Endothelial cell of umbilical vein (primary cell): Measurements from ENCODE around the gene EIF2S2. TPM values are rescaled to one million over a fixed set of nuclear protein-coding genes. Genes with fewer than 3 reads are reported as not detected.

Source experiments
- BruUV-seq: library from RNA; stranded (reverse); fragments of 400-500 nt; replicated peaks from 2 replicates; lab custom pipeline; 2021; lab: Mats Ljungman, UMichigan
- CTCF ChIA-PET: fragments of 300-600, 350-600 bp; sonication (Branson Sonifier 250); formaldehyde crosslinking; loops from one replicate; lab custom pipeline; 2021; ENCODE audit warnings: antibody characterized with exemption, inconsistent platforms; lab: Charles Lee
- POLR2A ChIA-PET: fragments of 300-600, 350-600 bp; sonication (Branson Sonifier 250); formaldehyde crosslinking; loops from one replicate; lab custom pipeline; 2021; ENCODE audit warnings: antibody characterized with exemption, inconsistent platforms; lab: Charles Lee
- DNase-seq: peaks from one replicate; pipeline ENCODE4 v3.0.0-alpha.2; 2011; ENCODE audit warnings: low read depth, low spot score
- FAIRE-seq: peaks from 2 replicates; lab custom pipeline; 2011; peaks lifted over from hg19 to GRCh38; lab: Jason Lieb, UNC
- H2AFZ ChIP-seq: 2 replicates; pipeline ENCODE4 v1.6.0; 2012; ENCODE audit warnings: low read depth, low read length, control low read depth, inconsistent platforms
- H3K27ac ChIP-seq: 2 replicates; pipeline ENCODE4 v1.5.1; 2011; ENCODE audit warnings: low read depth, mild to moderate bottlenecking, control low read depth, low read length, moderate library complexity; ENCODE audit not compliant: insufficient read depth
- H3K27me3 ChIP-seq, 2 experiments: 2 replicates each; pipeline versions ENCODE4 v1.6.0 to v1.6.1; 2011; ENCODE audit warnings: low read length in 2 of 2, mixed read lengths in 1 of 2; ENCODE audit not compliant: control insufficient read depth in 2 of 2, insufficient read depth in 2 of 2
- H3K36me3 ChIP-seq, 2 experiments: 2 replicates in 1 of 2; 3 replicates in 1 of 2; pipeline ENCODE4 v1.5.1; 2011; ENCODE audit warnings: low read length in 2 of 2, mild to moderate bottlenecking in 1 of 2, moderate library complexity in 1 of 2; ENCODE audit not compliant: control insufficient read depth in 2 of 2, insufficient read depth in 2 of 2; ENCODE audit errors: extremely low read depth in 1 of 2
- H3K4me1 ChIP-seq: 3 replicates; pipeline ENCODE4 v1.5.1; 2011; ENCODE audit warnings: mild to moderate bottlenecking, low read length; ENCODE audit not compliant: control insufficient read depth, insufficient read depth; ENCODE audit errors: extremely low read depth
- H3K4me2 ChIP-seq: 2 replicates; pipeline ENCODE4 v1.6.1; 2011; ENCODE audit warnings: low read length, control low read depth, mixed read lengths; ENCODE audit not compliant: insufficient read depth
- H3K4me3 ChIP-seq, 3 experiments: fragments of 200-600 bp in 1 of 3; sonication (generic), shearing (Covaris generic) in 1 of 3; replicated peaks in 1 of 3; 2 replicates each; pipeline ENCODE4 v1.5.1; 2011 to 2016; ENCODE audit warnings: control low read depth in 3 of 3, low read length in 3 of 3, mild to moderate bottlenecking in 2 of 3, inconsistent platforms in 1 of 3, low read depth in 1 of 3, moderate library complexity in 1 of 3; ENCODE audit not compliant: insufficient read depth in 1 of 3
- H3K79me2 ChIP-seq: 2 replicates; pipeline ENCODE4 v1.6.0; 2012; ENCODE audit warnings: low read length, inconsistent platforms; ENCODE audit not compliant: control insufficient read depth, insufficient read depth
- H3K9ac ChIP-seq: replicated peaks from 2 replicates; pipeline ENCODE3; 2011; ENCODE audit warnings: low read length, control low read depth; ENCODE audit not compliant: insufficient read depth; ENCODE audit errors: extremely low read depth
- H3K9me1 ChIP-seq: replicated peaks from 3 replicates; pipeline ENCODE4 v1.6.0; 2011; ENCODE audit warnings: mild to moderate bottlenecking, low read length; ENCODE audit not compliant: control insufficient read depth, insufficient read depth; ENCODE audit errors: extremely low read depth
- H3K9me3 ChIP-seq: replicated peaks from 2 replicates; pipeline ENCODE4 v1.5.1; 2012; ENCODE audit warnings: low read length, inconsistent platforms; ENCODE audit not compliant: control insufficient read depth, insufficient read depth
- H4K20me1 ChIP-seq: replicated peaks from 2 replicates; pipeline ENCODE3; 2011; ENCODE audit warnings: mild to moderate bottlenecking, low read length; ENCODE audit not compliant: control insufficient read depth, insufficient read depth; ENCODE audit errors: extremely low read depth
- EZH2 ChIP-seq: IDR thresholded peaks from 2 replicates; pipeline ENCODE4 v1.6.1; 2012; ENCODE audit warnings: borderline replicate concordance, low read depth, mild to moderate bottlenecking, moderate library complexity, low read length, inconsistent platforms; ENCODE audit not compliant: severe bottlenecking
- FOS ChIP-seq: IDR thresholded peaks from 2 replicates; pipeline ENCODE4 v1.6.1; 2011; ENCODE audit warnings: mild to moderate bottlenecking, low read length, moderate library complexity, borderline replicate concordance; ENCODE audit not compliant: insufficient read depth
- GATA2 ChIP-seq: IDR thresholded peaks from 2 replicates; pipeline ENCODE4 v1.7.0; 2011; ENCODE audit warnings: low read depth, mild to moderate bottlenecking, moderate library complexity, mixed read lengths, low read length; ENCODE audit not compliant: insufficient read length, insufficient read depth
- JUN ChIP-seq: IDR thresholded peaks from 2 replicates; pipeline ENCODE4 v1.6.1; 2011; ENCODE audit warnings: borderline replicate concordance, low read depth; ENCODE audit not compliant: insufficient read length, insufficient read depth
- MAX ChIP-seq: IDR thresholded peaks from 2 replicates; pipeline ENCODE4 v1.6.1; 2011; ENCODE audit not compliant: insufficient read depth, insufficient read length
- MYC ChIP-seq: IDR thresholded peaks from one replicate; pipeline ENCODE4 v1.6.1; 2011; ENCODE audit warnings: mild to moderate bottlenecking, low read depth, low read length
- POLR2A ChIP-seq: IDR thresholded peaks from 2 replicates; pipeline ENCODE4 v1.6.1; 2012; ENCODE audit warnings: low read depth, mild to moderate bottlenecking, control low read depth, low read length
- POLR2AphosphoS5 ChIP-seq: IDR thresholded peaks from 2 replicates; pipeline ENCODE4 v1.6.1; 2012; ENCODE audit warnings: low read depth, mild to moderate bottlenecking, control low read depth, low read length, moderate library complexity; ENCODE audit not compliant: insufficient read depth
- dilution Hi-C: fragments of 300-500 bp; cut with MboI; formaldehyde crosslinking; loops from one replicate; pipeline ENCODE4 v1.15.0; 2019; ENCODE audit warnings: low sequenced_read_pairs; ENCODE audit not compliant: extremely low pct_ligation_motif_present
- intact Hi-C: fragments of 100-400 bp; cut with micrococcal nuclease; formaldehyde crosslinking; loops from one replicate; pipeline ENCODE4 v1.10.0; 2022
- polyA plus RNA-seq, 4 experiments: library from polyadenylated mRNA; depleted of rRNA in 3 of 4; stranded (reverse) in 3 of 4; unstranded in 1 of 4; fragments of >200 nt; gene quantifications; 2 replicates each; pipeline versions ENCODE4 v1.2.1 to v1.2.3, GENCODE V29; 2011 to 2012; ENCODE audit warnings: missing spikeins in 1 of 4
- total RNA-seq: library from RNA; stranded (reverse); gene quantifications from 2 replicates; pipeline ENCODE4 v1.2.3, GENCODE V29; 2021
- TF ChIP-seq, protein P1 (sequence below), 2 donors: IDR thresholded peaks; 1 replicate in 1 of 2; 2 replicates in 1 of 2; pipeline ENCODE4 v1.5.1; 2011; ENCODE audit warnings: low read length in 2 of 2, mild to moderate bottlenecking in 2 of 2, moderate library complexity in 2 of 2, control low read depth in 1 of 2, inconsistent platforms in 1 of 2, low read depth in 1 of 2; ENCODE audit not compliant: insufficient read depth in 1 of 2; ENCODE audit errors: extremely low read depth in 1 of 2

Gene EIF2S2
- total and polyA plus RNA-seq, 2 donors (not counting 3 experiments of a cell fraction or from before 2014, with no cell fraction given), result 38.8 to 99.3 TPM

- intact Hi-C loops (no loop called here), dilution Hi-C loops (no loop called here)
These were observed 12.4 kb downstream of the EIF2S2 start for GRCh38 chr20:34099675-34100074.

More at GRCh38 chr20:34099675-34100074, 12.4 kb downstream of the EIF2S2 start:
- no peak overlapping the region for H3K4me2 ChIP-seq
- H3K9me1 ChIP-seq, result no peaks in the 10 kb centered on the region
- no peaks in the 10 kb centered on the region for H3K9me3 ChIP-seq
- TF ChIP-seq MAX (no peak), JUN (no peak), POLR2AphosphoS5 (no peak), EZH2 (no peak), MYC (no peak), FOS (no peak), GATA2 (no peak), POLR2A (no peak)
- TF ChIP-seq, protein P1, sequence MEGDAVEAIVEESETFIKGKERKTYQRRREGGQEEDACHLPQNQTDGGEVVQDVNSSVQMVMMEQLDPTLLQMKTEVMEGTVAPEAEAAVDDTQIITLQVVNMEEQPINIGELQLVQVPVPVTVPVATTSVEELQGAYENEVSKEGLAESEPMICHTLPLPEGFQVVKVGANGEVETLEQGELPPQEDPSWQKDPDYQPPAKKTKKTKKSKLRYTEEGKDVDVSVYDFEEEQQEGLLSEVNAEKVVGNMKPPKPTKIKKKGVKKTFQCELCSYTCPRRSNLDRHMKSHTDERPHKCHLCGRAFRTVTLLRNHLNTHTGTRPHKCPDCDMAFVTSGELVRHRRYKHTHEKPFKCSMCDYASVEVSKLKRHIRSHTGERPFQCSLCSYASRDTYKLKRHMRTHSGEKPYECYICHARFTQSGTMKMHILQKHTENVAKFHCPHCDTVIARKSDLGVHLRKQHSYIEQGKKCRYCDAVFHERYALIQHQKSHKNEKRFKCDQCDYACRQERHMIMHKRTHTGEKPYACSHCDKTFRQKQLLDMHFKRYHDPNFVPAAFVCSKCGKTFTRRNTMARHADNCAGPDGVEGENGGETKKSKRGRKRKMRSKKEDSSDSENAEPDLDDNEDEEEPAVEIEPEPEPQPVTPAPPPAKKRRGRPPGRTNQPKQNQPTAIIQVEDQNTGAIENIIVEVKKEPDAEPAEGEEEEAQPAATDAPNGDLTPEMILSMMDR (IDR thresholded peaks at IDR 0.05; ENCODE audit: extremely low read depth in 1 of 2, insufficient read depth in 1 of 2, low read depth in 1 of 2, low read length in 2 of 2), result no peak
- no peak overlapping the region for H2AFZ ChIP-seq
- no TSS peak for BruUV-seq
- H4K20me1 ChIP-seq, result peaks cover 6% of the 10 kb centered on the region
- FAIRE-seq, result no peak
- H3K79me2 ChIP-seq, result peaks cover 65% of the 10 kb centered on the region
- H3K27me3 ChIP-seq, result no peaks in the 10 kb centered on the region
- no peak overlapping the region for H3K27ac ChIP-seq
- no peaks in the 10 kb centered on the region for H3K4me1 ChIP-seq
- H3K36me3 ChIP-seq, result peaks cover 39 to 47% of the 10 kb centered on the region in 2 experiments
- ChIA-PET POLR2A (no interaction called here), CTCF (no interaction called here)
- no peak overlapping the region for H3K9ac ChIP-seq
- no peak overlapping the region for H3K4me3 ChIP-seq
- DNase-seq, result no peak
